Ishikawa (cell line): ENCODE results near the gene ZDBF2.

ENCODE experiments used
- EP300 ChIP-seq: IDR thresholded peaks from 2 replicates; pipeline ENCODE4 v1.6.1; 2012; ENCODE audit warnings: borderline replicate concordance
- FOXM1 ChIP-seq: IDR thresholded peaks from 2 replicates; pipeline ENCODE4 v1.6.1; 2012; ENCODE audit warnings: low read depth, borderline replicate concordance
- MAX ChIP-seq: IDR thresholded peaks from 2 replicates; pipeline ENCODE4 v1.6.1; 2012
- RAD21 ChIP-seq: IDR thresholded peaks from 2 replicates; pipeline ENCODE4 v1.6.1; 2012; ENCODE audit warnings: low read depth
- REST ChIP-seq: IDR thresholded peaks from 2 replicates; pipeline ENCODE4 v1.6.1; 2012; ENCODE audit warnings: low read depth, mild to moderate bottlenecking
- TAF1 ChIP-seq: IDR thresholded peaks from 2 replicates; pipeline ENCODE4 v1.6.1; 2012; ENCODE audit warnings: low read depth, mild to moderate bottlenecking
- TCF12 ChIP-seq: IDR thresholded peaks from 2 replicates; pipeline ENCODE4 v1.6.1; 2012; ENCODE audit warnings: low read depth

GRCh38 chr2:206229642-206230041 lies 44.8 kb upstream of the ZDBF2 start:
- TF ChIP-seq RAD21, result no peak
- TF ChIP-seq TCF12, result no peak
- TF ChIP-seq EP300, result no peak
- TF ChIP-seq TAF1, result no peak
- TF ChIP-seq REST, result no peak
- no peak for TF ChIP-seq MAX
- TF ChIP-seq FOXM1, result no peak
